Vagina (tissue), 2 donors: ENCODE results near the gene PDE4D. TPM values are rescaled to one million over a fixed set of nuclear protein-coding genes. Genes with fewer than 3 reads are reported as not detected.
"Not testable (repeated sequence)": the region's sequence is repeated elsewhere in the genome, so short reads cannot be mapped to it uniquely, and the experiment has no call there.

Source experiments
- DNase-seq, 2 donors: peaks; one replicate each; pipeline ENCODE4 v3.0.0-alpha.2; 2017; ENCODE audit errors: extremely low spot score in 2 of 2
- H3K27ac ChIP-seq: fragments of 200-600 bp; sonication (generic); one replicate; pipeline ENCODE4 v1.5.1; 2019
- H3K27me3 ChIP-seq: fragments of 200-600 bp; sonication (generic); one replicate; pipeline ENCODE4 v1.5.1; 2019
- H3K36me3 ChIP-seq, 2 donors: fragments of 200-600 bp; sonication (generic); one replicate each; pipeline ENCODE4 v1.5.1; 2017 to 2019
- H3K4me1 ChIP-seq: fragments of 200-600 bp; sonication (generic); one replicate; pipeline ENCODE4 v1.5.1; 2019
- H3K4me3 ChIP-seq, 2 donors: fragments of 200-600 bp; sonication (generic); 1 replicate in 1 of 2; 2 replicates in 1 of 2; pipeline ENCODE4 v1.5.1; 2016 to 2019
- H3K9me3 ChIP-seq: fragments of 200-600 bp; sonication (generic); one replicate; pipeline ENCODE4 v1.5.1; 2019
- CTCF ChIP-seq, 3 experiments: fragments of 450-650 bp in 2 of 3; fragments of 200-600 bp in 1 of 3; sonication (generic) in 1 of 3; IDR thresholded peaks; one replicate each; pipeline ENCODE4 v1.5.1; 2017 to 2019; ENCODE audit warnings: antibody characterized with exemption in 3 of 3, mild to moderate bottlenecking in 2 of 3, moderate library complexity in 2 of 3
- POLR2A ChIP-seq, 2 donors: fragments of 450-650 bp; IDR thresholded peaks; one replicate each; pipeline ENCODE4 v1.6.1; 2017; ENCODE audit warnings: antibody characterized with exemption in 2 of 2, mild to moderate bottlenecking in 2 of 2, moderate library complexity in 2 of 2
- POLR2AphosphoS5 ChIP-seq, 2 donors: sonication (generic); formaldehyde crosslinking; IDR thresholded peaks; one replicate each; pipeline ENCODE4 v1.9.0; 2017; ENCODE audit warnings: antibody characterized with exemption in 2 of 2, mild to moderate bottlenecking in 2 of 2, low read depth in 1 of 2; ENCODE audit not compliant: insufficient read depth in 1 of 2
- intact Hi-C: fragments of 100-400 bp; cut with DNase I; formaldehyde crosslinking; loops from one replicate; pipeline ENCODE4 v1.15.1; 2023
- total RNA-seq: library from RNA; depleted of rRNA; stranded (reverse); fragments of >200 nt; gene quantifications from one replicate; pipeline ENCODE4 v1.2.3, GENCODE V29; 2016

The PDE4D gene
- total RNA-seq, 1 donor from 2014 or later, result 86.9 TPM

DNA sequence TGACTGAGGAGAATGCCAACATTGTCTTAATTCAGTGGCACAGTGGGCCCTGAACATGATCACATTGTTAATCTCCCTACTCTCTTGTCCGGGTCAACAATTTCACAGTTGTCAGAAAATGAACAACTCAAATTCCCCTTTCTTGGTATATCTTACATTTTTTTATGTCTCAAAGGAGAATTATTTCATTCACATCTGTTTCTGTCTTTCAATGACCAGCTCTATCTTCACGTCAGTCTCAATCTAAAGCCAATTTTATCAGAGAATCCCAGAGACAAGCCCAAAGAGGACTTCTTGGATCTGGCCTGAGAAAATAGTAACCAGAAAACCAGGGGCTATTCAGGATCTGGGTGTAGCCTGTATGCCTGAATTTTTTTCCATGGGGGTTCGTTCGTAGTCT, 477.5 kb downstream of the PDE4D start:
- no peak for TF ChIP-seq POLR2AphosphoS5 (IDR thresholded peaks at IDR 0.05; ENCODE audit: insufficient read depth in 1 of 2, low read depth in 1 of 2)
- no peak for TF ChIP-seq CTCF (IDR thresholded peaks at IDR 0.05)
- TF ChIP-seq POLR2A (IDR thresholded peaks at IDR 0.05), result no peak
- no peaks in the 10 kb centered on the region for H3K4me1 ChIP-seq
- no peak for DNase-seq
- H3K4me3 ChIP-seq, result no peak overlapping the region
- H3K9me3 ChIP-seq, result no peaks in the 10 kb centered on the region
- no peaks in the 10 kb centered on the region for H3K27me3 ChIP-seq
- intact Hi-C loops, result no loop called here
- H3K36me3 ChIP-seq, result no peaks in the 10 kb centered on the region
- no peak overlapping the region for H3K27ac ChIP-seq

DNA sequence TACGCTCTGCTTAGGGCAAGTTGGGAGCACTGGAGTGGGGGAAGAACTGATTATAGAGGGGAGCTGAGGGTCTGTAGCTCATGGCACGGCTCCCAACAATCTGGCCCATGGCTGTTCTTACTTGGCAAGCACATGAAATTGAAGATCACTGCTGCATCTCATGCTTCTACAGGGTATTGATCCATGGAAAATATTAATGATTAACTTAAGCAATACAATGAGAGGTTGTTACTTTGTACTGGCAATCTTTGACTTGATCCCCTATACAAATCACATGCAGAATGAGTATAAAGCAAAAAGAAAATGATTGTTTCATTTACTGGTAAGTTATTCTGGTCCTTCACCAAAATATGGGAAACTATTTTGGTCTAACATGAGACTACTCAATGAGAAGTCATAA, 481.1 kb downstream of the PDE4D start:
- Histone ChIP-seq H3K27me3 (no peaks in the 10 kb centered on the region), H3K27ac (no peak overlapping the region), H3K36me3 (no peaks in the 10 kb centered on the region), H3K9me3 (no peaks in the 10 kb centered on the region), H3K4me1 (no peaks in the 10 kb centered on the region), H3K4me3 (no peak overlapping the region)
- no peak for TF ChIP-seq POLR2AphosphoS5 (IDR thresholded peaks at IDR 0.05; ENCODE audit: insufficient read depth in 1 of 2, low read depth in 1 of 2)
- no peak for TF ChIP-seq POLR2A (IDR thresholded peaks at IDR 0.05)
- TF ChIP-seq CTCF (IDR thresholded peaks at IDR 0.05), result no peak
- intact Hi-C loops, result no loop called here
- no peak for DNase-seq

DNA sequence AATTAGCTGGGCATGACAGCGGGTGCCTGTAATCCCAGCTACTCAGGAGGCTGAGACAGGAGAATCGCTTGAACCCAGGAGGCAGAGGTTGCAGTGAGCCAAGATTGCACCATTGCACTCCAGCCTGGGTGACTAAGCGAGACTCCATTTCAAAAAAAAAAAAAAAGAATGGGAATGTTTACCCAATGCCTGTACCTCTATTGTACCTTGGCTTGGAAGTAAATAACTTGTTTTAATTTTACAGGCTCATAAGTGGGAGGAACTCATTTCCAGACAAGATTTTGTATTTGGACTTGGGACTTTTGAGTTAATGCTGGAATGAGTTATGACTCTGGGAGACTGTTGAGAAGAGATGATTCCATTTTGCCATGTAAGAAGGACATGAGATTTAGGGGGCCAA, 484.5 kb downstream of the PDE4D start:
- H3K4me1 ChIP-seq, result not testable (repeated sequence)
- intact Hi-C loops, result loop anchor here (10.0 kb wide), 1 partner anchor 386 kb away; no protein-coding TSS in a partner anchor

GRCh38 chr5:59407967-59408366, 485.6 kb downstream of the PDE4D start:
- Histone ChIP-seq H3K27me3 (no peaks in the 10 kb centered on the region), H3K27ac (no peak overlapping the region), H3K36me3 (no peaks in the 10 kb centered on the region), H3K4me1 (no peaks in the 10 kb centered on the region), H3K4me3 (no peak overlapping the region), H3K9me3 (no peaks in the 10 kb centered on the region)
- DNase-seq, result no peak
- no peak for TF ChIP-seq POLR2AphosphoS5 (IDR thresholded peaks at IDR 0.05; ENCODE audit: insufficient read depth in 1 of 2, low read depth in 1 of 2)
- TF ChIP-seq POLR2A (IDR thresholded peaks at IDR 0.05), result no peak
- TF ChIP-seq CTCF (IDR thresholded peaks at IDR 0.05), result no peak
- intact Hi-C loops, result loop anchor here (10.0 kb wide), 1 partner anchor 387 kb away; no protein-coding TSS in a partner anchor

More for the DNA sequence above, 484.5 kb downstream of the PDE4D start:
- not testable (repeated sequence) for H3K27ac ChIP-seq, H3K27me3 ChIP-seq, H3K4me3 ChIP-seq, H3K36me3 ChIP-seq, H3K9me3 ChIP-seq, DNase-seq

DNA sequence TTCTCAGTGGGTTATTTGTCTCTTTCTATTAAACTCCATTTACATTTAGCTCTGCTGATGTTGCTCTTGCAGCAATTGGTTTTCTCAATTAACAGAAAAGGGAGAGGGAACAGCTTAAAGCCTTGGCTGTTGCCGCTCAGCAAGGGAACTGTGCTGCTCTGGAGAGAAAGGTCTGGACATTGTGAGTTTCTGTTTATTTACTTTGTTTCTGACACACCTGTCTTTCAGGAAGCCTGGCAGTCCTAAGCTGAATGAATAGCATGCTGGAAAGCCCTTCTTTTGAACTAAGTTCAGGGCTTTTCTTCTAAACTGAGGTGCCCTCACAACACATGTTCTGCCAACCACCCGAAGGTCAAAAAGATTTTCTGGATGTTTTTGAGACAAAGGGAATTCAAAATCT, 491.9 kb downstream of the PDE4D start:
- TF ChIP-seq POLR2A (IDR thresholded peaks at IDR 0.05) (no peak), CTCF (IDR thresholded peaks at IDR 0.05) (no peak), POLR2AphosphoS5 (IDR thresholded peaks at IDR 0.05; ENCODE audit: insufficient read depth in 1 of 2, low read depth in 1 of 2) (no peak)
- H3K27me3 ChIP-seq, result no peaks in the 10 kb centered on the region
- H3K36me3 ChIP-seq, result no peaks in the 10 kb centered on the region
- no peaks in the 10 kb centered on the region for H3K4me1 ChIP-seq
- DNase-seq, result no peak
- no peak overlapping the region for H3K4me3 ChIP-seq
- no peak overlapping the region for H3K27ac ChIP-seq
- no peaks in the 10 kb centered on the region for H3K9me3 ChIP-seq
- intact Hi-C loops, result loop anchor here (10.0 kb wide), 1 partner anchor 393 kb away; no protein-coding TSS in a partner anchor

GRCh38 chr5:59394956-59395355, 498.6 kb downstream of the PDE4D start:
- H3K27me3 ChIP-seq, H3K36me3 ChIP-seq, H3K27ac ChIP-seq, DNase-seq, H3K4me3 ChIP-seq, intact Hi-C loops, H3K4me1 ChIP-seq, H3K9me3 ChIP-seq: not testable (repeated sequence)
